Measurements from ENCODE around the gene BPIFA2. TPM values are rescaled to one million over a fixed set of nuclear protein-coding genes. Genes with fewer than 3 reads are reported as not detected.

Gene BPIFA2
- total RNA-seq, 2 experiments from 2014 or later: not detected

- no peaks in the 10 kb centered on the region for H3K27me3 ChIP-seq (ENCODE audit: control insufficient read depth in 1 of 2, insufficient read depth in 2 of 2, low read length in 2 of 2)
- POLR2A ChIA-PET: no interaction called here
- H3K9me3 Mint-ChIP-seq: no peaks in the 10 kb centered on the region
- DNase-seq: no peak
- intact Hi-C loops (cut with DNase I, micrococcal nuclease): no loop called here
- no peaks in the 10 kb centered on the region for H3K36me3 Mint-ChIP-seq (ENCODE audit: low read depth)
- H3K4me1 ChIP-seq (ENCODE audit: insufficient read depth, low read length): no peaks in the 10 kb centered on the region
- no peaks in the 10 kb centered on the region for H3K9me3 ChIP-seq (ENCODE audit: control insufficient read depth in 1 of 2, insufficient read depth in 1 of 2, low read length in 2 of 2)
- H3K27ac Mint-ChIP-seq: no peak overlapping the region
- TF ChIP-seq CTCF (IDR thresholded peaks at IDR 0.05): no peak
- H3K27me3 Mint-ChIP-seq: no peaks in the 10 kb centered on the region
- CTCF ChIA-PET: no interaction called here
- H3K27ac ChIP-seq (ENCODE audit: low read depth in 1 of 2, low read length in 2 of 2): no peak overlapping the region
- no peak overlapping the region for H3K4me3 ChIP-seq (ENCODE audit: low read length)
- no peaks in the 10 kb centered on the region for H3K4me1 Mint-ChIP-seq (ENCODE audit: low read depth)
- ATAC-seq (ENCODE audit: poor library complexity): no peak
- H3K36me3 ChIP-seq (ENCODE audit: insufficient read depth, low read length): no peaks in the 10 kb centered on the region
- no peak overlapping the region for H3K4me3 Mint-ChIP-seq
Measured at GRCh38 chr20:33188421-33188820, 20.5 kb downstream of the BPIFA2 start.

- Histone ChIP-seq H3K4me3 (ENCODE audit: low read length) (no peak overlapping the region), H3K27me3 (ENCODE audit: control insufficient read depth in 1 of 2, insufficient read depth in 2 of 2, low read length in 2 of 2) (no peaks in the 10 kb centered on the region), H3K36me3 (ENCODE audit: insufficient read depth, low read length) (no peaks in the 10 kb centered on the region), H3K27ac (ENCODE audit: low read depth in 1 of 2, low read length in 2 of 2) (no peak overlapping the region), H3K9me3 (ENCODE audit: control insufficient read depth in 1 of 2, insufficient read depth in 1 of 2, low read length in 2 of 2) (no peaks in the 10 kb centered on the region), H3K4me1 (ENCODE audit: insufficient read depth, low read length) (no peaks in the 10 kb centered on the region)
- Mint-ChIP-seq H3K27me3 (no peaks in the 10 kb centered on the region), H3K36me3 (ENCODE audit: low read depth) (no peaks in the 10 kb centered on the region), H3K9me3 (no peaks in the 10 kb centered on the region), H3K27ac (no peak overlapping the region), H3K4me3 (no peak overlapping the region), H3K4me1 (ENCODE audit: low read depth) (no peaks in the 10 kb centered on the region)
- CTCF ChIA-PET: no interaction called here
- ATAC-seq (ENCODE audit: poor library complexity) (no peak), DNase-seq (no peak)
- no peak for TF ChIP-seq CTCF (IDR thresholded peaks at IDR 0.05)
- POLR2A ChIA-PET: no interaction called here
- intact Hi-C loops (cut with DNase I, micrococcal nuclease): no loop called here
Measured at GRCh38 chr20:33191484-33191883, 23.5 kb downstream of the BPIFA2 start.

GRCh38 chr20:33191955-33192354, 24.0 kb downstream of the BPIFA2 start:
- POLR2A ChIA-PET: no interaction called here

More at GRCh38 chr20:33191955-33192354, 24.0 kb downstream of the BPIFA2 start:
- Mint-ChIP-seq H3K27me3 (no peaks in the 10 kb centered on the region), H3K9me3 (no peaks in the 10 kb centered on the region), H3K36me3 (ENCODE audit: low read depth) (no peaks in the 10 kb centered on the region), H3K4me3 (no peak overlapping the region), H3K4me1 (ENCODE audit: low read depth) (no peaks in the 10 kb centered on the region), H3K27ac (no peak overlapping the region)
- H3K36me3 ChIP-seq (ENCODE audit: insufficient read depth, low read length): no peaks in the 10 kb centered on the region
- no peaks in the 10 kb centered on the region for H3K27me3 ChIP-seq (ENCODE audit: control insufficient read depth in 1 of 2, insufficient read depth in 2 of 2, low read length in 2 of 2)
- intact Hi-C loops (cut with DNase I, micrococcal nuclease): no loop called here
- no peak overlapping the region for H3K4me3 ChIP-seq (ENCODE audit: low read length)
- CTCF ChIA-PET: no interaction called here
- no peak for DNase-seq
- H3K4me1 ChIP-seq (ENCODE audit: insufficient read depth, low read length): no peaks in the 10 kb centered on the region
- ATAC-seq (ENCODE audit: poor library complexity): no peak
- TF ChIP-seq CTCF (IDR thresholded peaks at IDR 0.05): no peak
- no peak overlapping the region for H3K27ac ChIP-seq (ENCODE audit: low read depth in 1 of 2, low read length in 2 of 2)
- H3K9me3 ChIP-seq (ENCODE audit: control insufficient read depth in 1 of 2, insufficient read depth in 1 of 2, low read length in 2 of 2): no peaks in the 10 kb centered on the region
